Epithelial cell of esophagus (primary cell): ENCODE data around the gene BEAN1.
"Not testable (repeated sequence)": the region's sequence is repeated elsewhere in the genome, so short reads cannot be mapped to it uniquely, and the experiment has no call there.

Experiments used
- DNase-seq: peaks from one replicate; pipeline ENCODE4 v3.0.0; 2010; ENCODE audit warnings: low read depth
- H3K4me3 ChIP-seq: 2 replicates; pipeline ENCODE4 v1.5.1; 2011; ENCODE audit warnings: mild to moderate bottlenecking, low read length, control low read depth
- TF ChIP-seq, protein P1 (sequence below): IDR thresholded peaks from 2 replicates; pipeline ENCODE4 v1.5.1; 2011; ENCODE audit warnings: low read depth, mild to moderate bottlenecking, low read length, control low read depth, inconsistent platforms; ENCODE audit not compliant: insufficient read depth; ENCODE audit errors: missing control alignments

BEAN1 gene

DNA sequence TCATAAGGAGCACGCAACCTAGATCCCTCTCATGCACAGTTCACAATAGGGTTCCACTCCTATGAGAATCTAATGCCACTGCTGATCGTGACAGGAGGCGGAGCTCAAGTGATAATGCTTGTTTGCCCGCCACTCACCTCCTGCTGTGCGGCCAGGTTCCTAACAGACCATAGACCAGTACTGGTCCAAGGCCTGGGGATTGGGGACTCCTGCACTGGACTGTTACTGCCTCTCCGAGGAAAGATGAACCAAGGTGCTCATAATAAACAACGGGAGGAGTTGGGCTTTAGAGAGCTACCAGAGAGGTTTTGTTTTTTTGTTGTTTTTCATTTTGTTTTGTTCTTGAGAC lies 64.6 kb downstream of the BEAN1 start:
- TF ChIP-seq, protein P1, sequence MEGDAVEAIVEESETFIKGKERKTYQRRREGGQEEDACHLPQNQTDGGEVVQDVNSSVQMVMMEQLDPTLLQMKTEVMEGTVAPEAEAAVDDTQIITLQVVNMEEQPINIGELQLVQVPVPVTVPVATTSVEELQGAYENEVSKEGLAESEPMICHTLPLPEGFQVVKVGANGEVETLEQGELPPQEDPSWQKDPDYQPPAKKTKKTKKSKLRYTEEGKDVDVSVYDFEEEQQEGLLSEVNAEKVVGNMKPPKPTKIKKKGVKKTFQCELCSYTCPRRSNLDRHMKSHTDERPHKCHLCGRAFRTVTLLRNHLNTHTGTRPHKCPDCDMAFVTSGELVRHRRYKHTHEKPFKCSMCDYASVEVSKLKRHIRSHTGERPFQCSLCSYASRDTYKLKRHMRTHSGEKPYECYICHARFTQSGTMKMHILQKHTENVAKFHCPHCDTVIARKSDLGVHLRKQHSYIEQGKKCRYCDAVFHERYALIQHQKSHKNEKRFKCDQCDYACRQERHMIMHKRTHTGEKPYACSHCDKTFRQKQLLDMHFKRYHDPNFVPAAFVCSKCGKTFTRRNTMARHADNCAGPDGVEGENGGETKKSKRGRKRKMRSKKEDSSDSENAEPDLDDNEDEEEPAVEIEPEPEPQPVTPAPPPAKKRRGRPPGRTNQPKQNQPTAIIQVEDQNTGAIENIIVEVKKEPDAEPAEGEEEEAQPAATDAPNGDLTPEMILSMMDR = no peak
- DNase-seq = no peak
- no peak overlapping the region for H3K4me3 ChIP-seq

DNA sequence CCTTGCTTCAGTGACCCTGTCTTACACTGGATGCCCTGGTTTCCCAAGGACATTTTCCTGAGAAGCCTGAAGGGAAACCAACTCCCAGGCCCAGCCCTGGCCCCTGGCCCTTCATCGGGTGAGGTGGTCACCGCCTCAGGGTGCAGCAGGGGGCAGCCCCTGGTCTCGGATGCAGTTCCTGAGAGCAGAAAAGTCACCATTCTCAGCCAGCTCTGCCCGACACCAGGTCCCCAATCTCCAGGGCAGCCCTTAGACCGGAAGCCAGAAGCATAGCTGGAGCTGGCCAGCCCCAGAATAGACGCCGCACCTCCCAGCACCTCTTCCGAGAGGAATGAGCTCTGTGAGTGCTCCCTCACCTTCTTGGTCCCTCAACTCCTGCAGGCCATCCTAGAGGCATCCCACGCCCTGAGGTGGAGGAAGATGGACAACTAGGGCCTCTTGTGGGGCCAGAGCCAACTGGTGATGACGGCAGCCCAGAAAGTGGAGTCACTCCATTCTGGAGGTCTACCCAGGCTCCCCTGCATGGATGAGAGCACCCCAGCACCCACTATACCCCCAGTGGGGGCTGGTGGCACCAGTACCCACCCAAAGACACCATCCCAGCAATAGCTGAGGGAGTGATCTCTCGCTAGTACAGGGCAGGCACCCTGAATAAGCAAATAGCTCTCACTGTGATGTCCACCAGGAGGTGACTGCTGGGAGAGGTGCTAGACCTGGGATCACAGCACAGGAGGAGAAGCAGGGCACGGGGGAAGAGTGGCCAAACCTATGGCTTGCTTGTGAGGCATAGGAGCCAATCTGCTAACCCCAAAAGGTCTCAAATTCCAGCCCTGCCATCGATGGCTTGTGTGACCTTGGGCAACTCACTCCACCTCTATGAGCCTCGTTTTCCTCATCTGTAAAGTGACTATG lies 66.7 kb downstream of the BEAN1 start:
- TF ChIP-seq, protein P1 = no peak
- DNase-seq = no peak
- no peak overlapping the region for H3K4me3 ChIP-seq

DNA sequence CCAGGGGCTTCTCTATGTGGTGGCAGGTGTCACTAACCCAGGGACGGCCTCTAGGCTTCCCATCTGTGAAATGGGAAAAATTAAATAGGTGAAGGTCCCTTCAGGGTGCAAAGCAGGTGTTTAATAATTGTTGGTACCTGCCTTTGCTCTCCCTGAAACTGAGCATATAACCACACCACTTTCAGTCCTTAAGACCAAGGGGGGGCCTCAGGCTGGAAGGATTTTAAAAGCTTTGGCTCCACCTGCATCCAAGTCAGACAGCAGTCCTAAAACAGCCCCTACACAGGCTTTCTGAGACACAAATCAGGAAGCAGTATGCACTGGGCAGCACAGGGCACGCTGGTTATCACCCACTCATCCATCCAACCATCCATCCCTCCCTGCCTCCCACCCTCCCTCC lies 67.8 kb downstream of the BEAN1 start:
- TF ChIP-seq, protein P1 = no peak
- DNase-seq = no peak
- no peak overlapping the region for H3K4me3 ChIP-seq

DNA sequence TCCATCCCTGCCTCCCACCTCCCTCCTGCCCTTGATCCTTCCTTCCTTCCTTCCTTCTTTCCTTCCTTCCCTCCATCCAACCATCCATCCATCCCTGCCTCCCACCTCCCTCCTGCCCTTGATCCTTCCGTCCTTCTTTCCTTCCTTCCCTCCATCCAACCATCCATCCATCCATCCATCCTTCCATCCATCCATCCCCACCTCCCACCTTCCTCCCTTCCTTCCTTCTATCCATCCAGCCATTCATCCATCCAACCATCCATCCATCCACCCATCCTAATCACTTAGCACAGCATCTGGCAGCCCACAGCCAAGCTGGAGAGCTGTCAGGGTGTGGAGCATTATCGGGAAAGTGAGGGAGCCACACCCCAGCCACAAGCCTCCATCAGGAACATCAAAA lies 68.3 kb downstream of the BEAN1 start:
- no peak for DNase-seq
- H3K4me3 ChIP-seq = no peak overlapping the region
- TF ChIP-seq, protein P1 = no peak

DNA sequence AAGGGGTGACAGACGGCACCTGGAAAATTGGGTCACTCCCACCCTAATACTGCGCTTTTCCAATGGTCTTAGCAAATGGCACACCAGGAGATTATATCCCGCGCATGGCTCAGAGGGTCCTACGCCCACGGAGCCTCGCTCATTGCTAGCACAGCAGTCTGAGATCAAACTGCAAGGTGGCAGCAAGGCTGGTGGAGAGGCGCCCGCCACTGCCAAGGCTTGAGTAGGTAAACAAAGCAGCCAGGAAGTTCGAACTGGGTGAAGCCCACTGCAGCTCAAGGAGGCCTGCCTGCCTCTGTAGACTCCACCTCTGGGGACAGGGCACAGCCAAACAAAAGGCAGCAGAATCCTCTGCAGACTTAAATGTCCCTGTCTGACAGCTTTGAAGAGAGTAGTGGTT lies 69.1 kb downstream of the BEAN1 start:
- not testable (repeated sequence) for H3K4me3 ChIP-seq, DNase-seq

DNA sequence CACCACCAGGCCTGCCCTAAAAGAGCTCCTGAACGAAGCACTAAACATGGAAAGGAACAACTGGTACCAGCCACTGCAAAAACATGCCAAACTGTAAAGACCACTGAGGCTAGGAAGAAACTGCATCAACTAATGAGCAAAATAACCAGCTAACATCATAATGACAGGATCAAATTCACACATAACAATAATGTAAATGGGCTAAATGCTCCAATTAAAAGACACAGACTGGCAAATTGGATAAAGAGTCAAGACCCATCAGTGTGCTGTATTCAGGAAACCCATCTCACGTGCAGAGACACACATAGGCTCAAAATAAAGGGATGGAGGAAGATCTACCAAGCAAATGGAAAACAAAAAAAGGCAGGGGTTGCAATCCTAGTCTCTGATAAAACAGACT lies 70.8 kb downstream of the BEAN1 start:
- not testable (repeated sequence) for H3K4me3 ChIP-seq, DNase-seq

DNA sequence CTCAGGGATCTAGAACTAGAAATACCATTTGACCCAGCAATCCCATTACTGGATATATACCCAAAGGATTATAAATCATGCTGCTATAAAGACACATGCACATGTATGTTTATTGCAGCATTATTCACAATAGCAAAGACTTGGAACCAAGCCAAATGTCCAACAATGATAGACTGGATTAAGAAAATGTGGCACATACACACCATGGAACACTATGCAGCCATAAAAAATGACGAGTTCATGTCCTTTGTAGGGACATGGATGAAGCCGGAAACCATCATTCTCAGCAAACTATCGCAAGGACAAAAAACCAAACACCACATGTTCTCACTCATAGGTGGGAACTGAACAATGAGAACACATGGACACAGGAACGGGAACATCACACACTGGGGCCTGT lies 74.5 kb downstream of the BEAN1 start:
- not testable (repeated sequence) for DNase-seq, H3K4me3 ChIP-seq

DNA sequence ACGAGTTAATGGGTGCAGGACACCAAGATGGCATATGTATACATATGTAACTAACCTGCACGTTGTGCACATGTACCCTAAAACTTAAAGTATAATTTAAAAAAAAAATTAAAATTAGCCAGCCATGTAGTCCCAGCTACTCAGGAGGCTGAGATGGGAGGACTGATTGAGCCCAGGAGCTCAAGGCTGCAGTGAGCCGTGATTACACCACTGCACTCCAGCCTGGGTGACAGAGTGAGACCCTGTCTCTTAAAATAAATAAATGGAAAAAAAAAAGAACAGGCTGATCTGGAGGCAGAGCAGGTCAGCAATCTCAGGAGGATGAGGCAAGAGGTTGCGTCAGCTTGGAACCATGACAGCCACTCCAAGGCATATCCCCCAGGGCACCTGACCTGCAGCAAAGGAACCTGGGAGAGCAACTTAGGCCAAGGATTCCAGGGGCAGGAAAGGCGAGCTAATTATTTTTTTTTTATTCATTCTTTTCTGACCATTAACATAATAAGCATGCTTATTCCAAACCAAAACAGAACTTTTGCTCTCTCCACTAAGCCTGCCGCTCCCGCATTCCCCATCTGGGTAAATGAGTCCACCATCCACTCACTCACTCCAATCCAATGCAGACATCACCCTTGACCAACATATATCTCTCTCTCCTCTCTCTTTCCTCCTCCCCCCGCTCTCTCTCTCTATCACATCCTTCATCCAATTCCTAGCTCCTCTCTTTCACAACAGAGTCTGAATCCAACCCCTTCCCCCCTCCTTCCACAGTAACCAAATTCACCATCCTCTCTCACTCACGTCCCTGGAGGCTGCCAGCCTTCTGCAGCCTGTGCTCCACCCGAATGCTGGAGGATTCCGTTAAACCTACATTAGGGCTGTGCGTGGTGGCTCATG lies 75.2 kb downstream of the BEAN1 start:
- TF ChIP-seq, protein P1 = no peak
- DNase-seq = no peak
- no peak overlapping the region for H3K4me3 ChIP-seq
